Right atrium auricular region (tissue), 2 donors: ENCODE data around the gene CMPK2. TPM values are rescaled to one million over a fixed set of nuclear protein-coding genes. Genes with fewer than 3 reads are reported as not detected.

Experiments
- DNase-seq: peaks from one replicate; pipeline ENCODE4 v3.0.0-alpha.2; 2019; ENCODE audit warnings: low spot score
- H3K27ac ChIP-seq, 2 donors: fragments of 200-600 bp; sonication (generic); 1 replicate in 1 of 2; 2 replicates in 1 of 2; pipeline ENCODE4 v1.5.1; 2016 to 2019
- H3K27me3 ChIP-seq, 2 donors: fragments of 200-600 bp; sonication (generic); one replicate each; pipeline versions ENCODE4 v1.5.1 to v1.6.0; 2017 to 2019
- H3K36me3 ChIP-seq: fragments of 200-600 bp; sonication (generic); one replicate; pipeline ENCODE4 v1.5.1; 2016
- H3K4me1 ChIP-seq, 2 donors: fragments of 200-600 bp; sonication (generic); one replicate each; pipeline versions ENCODE4 v1.5.1 to v1.6.0; 2017 to 2019
- H3K4me3 ChIP-seq, 2 donors: fragments of 200-600 bp; sonication (generic); 1 replicate in 1 of 2; 2 replicates in 1 of 2; pipeline ENCODE4 v1.5.1; 2017 to 2019; ENCODE audit warnings: mild to moderate bottlenecking in 1 of 2, moderate library complexity in 1 of 2
- H3K9me3 ChIP-seq, 2 donors: fragments of 200-600 bp; sonication (generic); one replicate each; pipeline ENCODE4 v1.5.1; 2019
- total RNA-seq, 2 donors: library from RNA; depleted of rRNA; stranded (reverse); fragments of >200 nt; gene quantifications; one replicate each; pipeline ENCODE4 v1.1.0, GENCODE V29; 2016
- TF ChIP-seq, protein P1 (sequence below), 2 donors: fragments of 200-600 bp; sonication (generic); IDR thresholded peaks; one replicate each; pipeline ENCODE4 v1.5.1; 2019; ENCODE audit warnings: antibody characterized with exemption in 2 of 2

CMPK2 gene
- total RNA-seq, 2 donors from 2014 or later = 1.8 to 4.4 TPM

DNA sequence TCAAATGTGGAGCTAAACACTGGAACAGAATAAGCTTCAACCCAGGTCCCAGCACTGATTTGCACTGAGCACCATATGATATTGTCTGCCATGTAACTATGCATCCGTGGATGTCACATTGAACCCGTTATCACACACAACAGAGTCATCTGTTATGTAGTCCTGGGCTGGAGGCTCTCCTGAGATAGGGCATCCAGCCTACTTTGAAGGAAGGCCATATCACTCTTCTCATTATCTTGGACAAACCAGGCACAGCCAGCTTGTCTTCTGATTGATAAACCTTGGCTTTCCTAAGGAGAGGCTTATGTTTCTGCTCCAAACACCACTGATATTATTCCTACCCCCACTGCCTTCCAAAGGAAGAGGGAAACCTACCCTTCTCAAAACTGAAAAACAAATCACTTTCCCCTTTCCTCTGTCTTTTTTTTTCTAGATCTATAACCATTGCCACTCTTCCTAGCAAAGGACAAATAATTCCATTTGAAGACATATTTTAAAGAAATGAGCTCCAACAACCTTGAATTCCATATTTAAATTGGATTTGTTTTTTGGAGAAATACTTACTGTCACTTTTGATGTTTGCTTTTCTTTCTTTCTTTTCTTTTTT lies 28.3 kb upstream of the CMPK2 start:
- H3K27me3 ChIP-seq = no peaks in the 10 kb centered on the region
- no peaks in the 10 kb centered on the region for H3K36me3 ChIP-seq
- H3K9me3 ChIP-seq = no peaks in the 10 kb centered on the region
- H3K4me1 ChIP-seq = peaks cover 0 to 8% of the 10 kb centered on the region in 2 donors
- no peak for DNase-seq
- H3K4me3 ChIP-seq = no peak overlapping the region
- no peak overlapping the region for H3K27ac ChIP-seq
- TF ChIP-seq, protein P1, sequence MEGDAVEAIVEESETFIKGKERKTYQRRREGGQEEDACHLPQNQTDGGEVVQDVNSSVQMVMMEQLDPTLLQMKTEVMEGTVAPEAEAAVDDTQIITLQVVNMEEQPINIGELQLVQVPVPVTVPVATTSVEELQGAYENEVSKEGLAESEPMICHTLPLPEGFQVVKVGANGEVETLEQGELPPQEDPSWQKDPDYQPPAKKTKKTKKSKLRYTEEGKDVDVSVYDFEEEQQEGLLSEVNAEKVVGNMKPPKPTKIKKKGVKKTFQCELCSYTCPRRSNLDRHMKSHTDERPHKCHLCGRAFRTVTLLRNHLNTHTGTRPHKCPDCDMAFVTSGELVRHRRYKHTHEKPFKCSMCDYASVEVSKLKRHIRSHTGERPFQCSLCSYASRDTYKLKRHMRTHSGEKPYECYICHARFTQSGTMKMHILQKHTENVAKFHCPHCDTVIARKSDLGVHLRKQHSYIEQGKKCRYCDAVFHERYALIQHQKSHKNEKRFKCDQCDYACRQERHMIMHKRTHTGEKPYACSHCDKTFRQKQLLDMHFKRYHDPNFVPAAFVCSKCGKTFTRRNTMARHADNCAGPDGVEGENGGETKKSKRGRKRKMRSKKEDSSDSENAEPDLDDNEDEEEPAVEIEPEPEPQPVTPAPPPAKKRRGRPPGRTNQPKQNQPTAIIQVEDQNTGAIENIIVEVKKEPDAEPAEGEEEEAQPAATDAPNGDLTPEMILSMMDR (IDR thresholded peaks at IDR 0.05) = no peak

DNA sequence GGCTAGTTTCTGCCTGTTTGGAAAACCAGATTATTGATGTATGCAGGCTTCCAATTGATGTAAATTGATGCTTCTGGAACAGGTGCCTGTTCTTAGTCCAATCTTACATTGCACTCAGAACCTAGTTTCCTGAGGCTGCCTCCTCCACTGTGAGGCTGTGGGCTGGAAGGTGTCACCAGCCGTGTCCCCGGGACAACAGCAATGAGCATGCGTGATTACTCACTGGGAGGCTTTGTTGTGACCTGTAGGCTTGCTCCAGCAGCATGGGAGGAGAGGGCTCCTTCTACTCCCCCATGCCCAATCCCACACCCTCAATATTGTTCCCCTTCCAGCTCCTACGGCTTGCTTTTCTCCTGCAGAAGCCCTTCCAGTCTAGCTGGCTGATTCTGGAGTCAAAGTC lies 23.0 kb upstream of the CMPK2 start:
- TF ChIP-seq, protein P1 (IDR thresholded peaks at IDR 0.05) = no peak
- Histone ChIP-seq H3K27me3 (no peaks in the 10 kb centered on the region), H3K27ac (no peak overlapping the region), H3K9me3 (no peaks in the 10 kb centered on the region), H3K36me3 (no peaks in the 10 kb centered on the region), H3K4me3 (no peak overlapping the region), H3K4me1 (peaks cover 0 to 5% of the 10 kb centered on the region in 2 donors)
- no peak for DNase-seq

GRCh38 chr2:6887751-6888192 lies 22.1 kb upstream of the CMPK2 start:
- Histone ChIP-seq H3K27ac (no peak overlapping the region), H3K27me3 (no peaks in the 10 kb centered on the region), H3K4me3 (no peak overlapping the region), H3K36me3 (no peaks in the 10 kb centered on the region), H3K9me3 (no peaks in the 10 kb centered on the region), H3K4me1 (peaks cover 0 to 11% of the 10 kb centered on the region in 2 donors)
- TF ChIP-seq, protein P1 (IDR thresholded peaks at IDR 0.05) = no peak
- no peak for DNase-seq

GRCh38 chr2:6885968-6886367 lies 20.3 kb upstream of the CMPK2 start:
- no peaks in the 10 kb centered on the region for H3K9me3 ChIP-seq
- H3K36me3 ChIP-seq = no peaks in the 10 kb centered on the region
- TF ChIP-seq, protein P1 (IDR thresholded peaks at IDR 0.05) = no peak
- no peak overlapping the region for H3K27ac ChIP-seq
- no peak overlapping the region for H3K4me3 ChIP-seq
- no peak for DNase-seq
- peaks cover 0 to 11% of the 10 kb centered on the region in 2 donors for H3K4me1 ChIP-seq
- no peaks in the 10 kb centered on the region for H3K27me3 ChIP-seq

DNA sequence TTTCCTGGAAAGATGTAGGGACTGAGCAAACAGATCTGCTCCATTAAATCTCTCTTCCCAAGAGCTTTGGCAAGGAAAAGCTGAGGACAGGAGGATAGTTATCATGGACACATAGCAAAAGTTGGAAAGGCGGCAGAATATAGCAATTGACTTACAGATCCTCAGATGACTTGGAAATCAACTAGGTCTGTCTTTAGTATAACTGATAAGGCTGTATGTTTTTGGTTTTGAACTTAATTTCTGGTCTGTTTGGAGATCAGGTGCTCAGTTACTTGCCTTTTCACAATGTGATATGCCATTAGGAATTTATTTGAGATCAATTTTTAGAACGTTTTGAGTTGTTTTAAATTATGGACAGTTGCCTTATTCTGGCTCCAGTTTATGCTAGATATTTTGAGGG lies 19.8 kb upstream of the CMPK2 start:
- DNase-seq = no peak
- H3K36me3 ChIP-seq = no peaks in the 10 kb centered on the region
- TF ChIP-seq, protein P1 (IDR thresholded peaks at IDR 0.05) = no peak
- no peaks in the 10 kb centered on the region for H3K9me3 ChIP-seq
- H3K27me3 ChIP-seq = no peaks in the 10 kb centered on the region
- peaks cover 0 to 11% of the 10 kb centered on the region in 2 donors for H3K4me1 ChIP-seq
- H3K27ac ChIP-seq = no peak overlapping the region
- no peak overlapping the region for H3K4me3 ChIP-seq
